Mononuclear cell (primary cell): ENCODE measurements around the gene FAM161B. TPM values are rescaled to one million over a fixed set of nuclear protein-coding genes. Genes with fewer than 3 reads are reported as not detected.
"Not testable (repeated sequence)": the region's sequence is repeated elsewhere in the genome, so short reads cannot be mapped to it uniquely, and the experiment has no call there.

Experiments used
- H3K27me3 ChIP-seq: 2 replicates; pipeline ENCODE4 v1.6.0; 2011; ENCODE audit warnings: low read length, control low read depth; ENCODE audit not compliant: insufficient read depth
- H3K4me1 ChIP-seq: 2 replicates; pipeline ENCODE4 v1.5.1; 2011; ENCODE audit warnings: mild to moderate bottlenecking, low read length, control low read depth; ENCODE audit not compliant: insufficient read depth
- H3K4me3 ChIP-seq: 2 replicates; pipeline ENCODE4 v1.5.1; 2011; ENCODE audit warnings: mild to moderate bottlenecking, low read length, moderate library complexity
- H3K9me3 ChIP-seq: 2 replicates; pipeline ENCODE4 v1.5.1; 2011; ENCODE audit warnings: low read depth, mild to moderate bottlenecking, control low read depth, low read length
- total RNA-seq: library from RNA; depleted of rRNA; stranded (reverse); fragments of >200 nt; gene quantifications from one replicate; pipeline ENCODE4 v1.2.3, GENCODE V29; 2012

FAM161B gene
- 1.0 TPM for total RNA-seq

- Histone ChIP-seq H3K9me3 (no peaks in the 10 kb centered on the region), H3K4me3 (peak within 1 kb of the TSS; percentile 93), H3K4me1 (peaks cover 15% of the 10 kb centered on the region), H3K27me3 (no peaks in the 10 kb centered on the region)
Measured at GRCh38 chr14:73949752-73950734, at the start of gene FAM161B, which contains the start of gene COQ6. Gene FAM161B, minus strand, starts transcription at chr14:73950094. Its CDS starts 68 bp downstream, at chr14:73950026. Gene COQ6, plus strand, starts transcription at chr14:73950302. Its CDS starts 31 bp downstream, at chr14:73950333.

DNA sequence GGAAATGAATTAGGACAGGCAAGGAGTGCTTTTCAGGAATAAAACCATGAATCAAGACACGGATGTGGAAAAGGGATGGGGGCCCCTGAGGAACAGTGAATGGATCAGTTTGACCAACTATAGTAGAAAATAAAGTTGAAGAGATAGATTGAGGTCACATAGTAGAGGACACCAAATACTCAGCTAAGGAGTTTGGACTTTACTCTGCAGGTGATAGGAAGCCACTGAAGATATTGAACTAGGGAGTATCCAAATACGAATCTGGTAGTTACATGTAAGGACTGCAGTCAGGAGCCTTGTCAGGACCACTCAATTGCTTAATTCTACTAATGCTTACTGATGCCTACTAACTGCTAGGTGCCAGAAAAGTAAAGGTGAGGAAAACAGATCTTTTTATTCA lies 48.8 kb upstream of the FAM161B start:
- H3K9me3 ChIP-seq = no peaks in the 10 kb centered on the region
- H3K27me3 ChIP-seq = no peaks in the 10 kb centered on the region
- no peaks in the 10 kb centered on the region for H3K4me1 ChIP-seq
- no peak overlapping the region for H3K4me3 ChIP-seq

DNA sequence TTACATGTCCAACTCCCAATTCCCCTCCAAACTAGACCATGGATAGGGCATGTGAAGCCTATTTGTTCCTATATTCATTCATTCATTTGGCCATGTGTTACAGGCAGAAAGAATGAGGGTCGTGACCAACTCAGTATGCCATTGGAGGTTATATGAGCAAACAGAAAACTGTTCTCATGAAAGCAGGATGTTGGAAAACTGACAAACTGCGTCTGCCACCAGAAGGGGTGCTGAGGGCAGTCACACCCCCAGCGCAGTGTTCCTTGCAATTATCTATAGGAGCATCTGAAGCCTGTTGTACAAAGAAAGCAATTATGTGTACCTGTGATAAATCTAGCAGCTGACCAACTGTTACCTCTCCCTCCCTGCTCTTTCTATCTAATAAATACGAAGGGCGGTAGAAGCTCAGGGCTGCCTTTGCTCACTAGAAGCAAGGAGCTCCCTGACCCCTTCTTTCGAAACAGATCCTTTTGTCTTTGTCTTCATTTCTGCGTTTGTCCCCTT lies 48.1 kb upstream of the FAM161B start:
- Histone ChIP-seq H3K27me3 (no peaks in the 10 kb centered on the region), H3K9me3 (no peaks in the 10 kb centered on the region)

GRCh38 chr14:73997108-73997943 lies 47.4 kb upstream of the FAM161B start:
- Histone ChIP-seq H3K4me3 (no peak overlapping the region), H3K9me3 (no peaks in the 10 kb centered on the region), H3K27me3 (no peaks in the 10 kb centered on the region), H3K4me1 (no peaks in the 10 kb centered on the region)

More for the DNA sequence above, 48.1 kb upstream of the FAM161B start:
- Histone ChIP-seq H3K4me1 (no peaks in the 10 kb centered on the region), H3K4me3 (no peak overlapping the region)

GRCh38 chr14:73996731-73997107 lies 46.8 kb upstream of the FAM161B start:
- H3K27me3 ChIP-seq = no peaks in the 10 kb centered on the region
- no peaks in the 10 kb centered on the region for H3K4me1 ChIP-seq
- H3K9me3 ChIP-seq = no peaks in the 10 kb centered on the region
- no peak overlapping the region for H3K4me3 ChIP-seq

GRCh38 chr14:73995977-73996378 lies 46.1 kb upstream of the FAM161B start:
- H3K9me3 ChIP-seq = no peaks in the 10 kb centered on the region

DNA sequence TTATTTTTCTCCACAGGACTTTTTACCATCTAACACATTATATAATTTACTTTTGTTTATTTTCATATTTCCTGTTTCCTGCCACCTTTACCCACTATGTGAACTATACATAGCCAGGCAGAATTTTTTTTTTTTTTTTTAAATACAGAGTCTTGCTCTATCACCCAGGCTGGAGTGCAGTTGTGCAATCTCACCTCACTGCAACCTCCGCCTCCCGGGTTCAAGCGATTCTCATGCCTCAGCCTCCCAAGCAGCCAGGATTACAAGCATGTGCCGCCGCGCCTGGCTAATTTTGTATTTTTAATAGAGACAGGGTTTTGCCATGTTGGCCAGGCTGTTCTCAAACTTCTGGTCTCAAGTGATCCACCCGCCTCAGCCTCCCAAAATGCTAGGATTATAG lies 45.0 kb upstream of the FAM161B start:
- H3K27me3 ChIP-seq, H3K9me3 ChIP-seq, H3K4me3 ChIP-seq, H3K4me1 ChIP-seq: not testable (repeated sequence)

More at GRCh38 chr14:73995977-73996378, 46.1 kb upstream of the FAM161B start:
- H3K4me1 ChIP-seq = no peaks in the 10 kb centered on the region
- no peaks in the 10 kb centered on the region for H3K27me3 ChIP-seq
- H3K4me3 ChIP-seq = no peak overlapping the region

DNA sequence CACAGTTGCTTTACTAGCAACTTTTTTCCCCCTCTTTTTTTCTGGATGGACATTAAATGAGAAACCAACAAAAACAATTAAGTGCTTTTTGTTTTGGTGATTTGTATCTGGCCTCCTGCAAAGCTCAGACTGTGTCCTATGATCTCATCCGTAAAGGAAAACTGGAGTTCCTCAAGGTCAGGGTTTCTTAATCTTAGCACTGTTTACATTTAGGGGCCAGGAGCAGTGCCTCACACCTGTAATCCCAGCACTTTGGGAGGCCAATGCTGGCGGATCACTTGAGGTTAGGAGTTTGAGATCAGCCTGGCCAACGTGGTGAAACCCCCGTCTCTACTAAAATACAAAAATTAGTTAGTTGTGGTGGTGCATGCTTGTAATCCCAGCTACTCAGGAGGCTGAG lies 41.2 kb upstream of the FAM161B start:
- no peaks in the 10 kb centered on the region for H3K9me3 ChIP-seq
- no peak overlapping the region for H3K4me3 ChIP-seq
- no peaks in the 10 kb centered on the region for H3K27me3 ChIP-seq
- H3K4me1 ChIP-seq = no peaks in the 10 kb centered on the region

DNA sequence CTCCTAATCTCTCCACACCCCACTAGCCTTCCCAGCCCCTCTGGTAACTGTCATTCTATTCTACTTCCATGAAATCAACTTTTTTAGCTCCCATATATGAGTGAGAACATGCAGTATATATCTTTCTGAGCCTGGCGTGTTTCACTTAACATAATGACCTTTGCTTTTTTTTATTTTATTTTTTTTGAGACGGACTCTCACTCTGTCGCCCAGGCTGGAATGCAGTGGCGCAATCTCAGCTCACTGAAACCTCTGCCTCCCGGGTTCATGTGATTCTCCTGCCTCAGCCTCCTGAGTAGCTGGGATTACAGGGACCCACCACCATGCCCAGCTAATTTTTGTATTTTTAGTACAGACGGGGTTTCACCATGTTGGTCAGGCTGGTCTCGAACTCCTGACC lies 38.8 kb upstream of the FAM161B start:
- H3K4me1 ChIP-seq, H3K4me3 ChIP-seq, H3K9me3 ChIP-seq, H3K27me3 ChIP-seq: not testable (repeated sequence)

- Histone ChIP-seq H3K9me3 (no peaks in the 10 kb centered on the region), H3K27me3 (no peaks in the 10 kb centered on the region), H3K4me3 (no peak overlapping the region), H3K4me1 (no peaks in the 10 kb centered on the region)
Measured at GRCh38 chr14:73988065-73988464, 38.2 kb upstream of the FAM161B start.

- Histone ChIP-seq H3K27me3 (no peaks in the 10 kb centered on the region), H3K9me3 (no peaks in the 10 kb centered on the region), H3K4me1 (no peaks in the 10 kb centered on the region), H3K4me3 (no peak overlapping the region)
Measured at GRCh38 chr14:73977896-73978295, 28.0 kb upstream of the FAM161B start.

DNA sequence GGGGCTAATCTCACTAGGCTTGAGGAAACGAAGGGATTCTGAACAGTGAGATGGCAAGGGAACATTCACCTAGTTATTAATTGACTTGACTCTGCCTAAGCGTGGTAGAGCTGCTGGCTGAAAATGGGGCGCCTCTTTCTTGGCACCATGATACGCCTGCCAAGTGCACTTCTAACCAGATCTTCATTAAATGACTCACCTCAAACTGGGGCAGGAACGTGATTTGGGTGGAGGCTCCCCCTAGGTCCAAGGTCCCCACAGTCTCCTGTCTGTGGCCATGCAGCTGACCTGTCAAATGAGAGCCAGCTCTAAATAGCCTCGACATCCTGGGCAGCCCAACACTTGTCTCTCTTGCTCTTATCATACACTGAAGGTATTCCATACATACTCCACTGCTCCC lies 26.2 kb upstream of the FAM161B start:
- Histone ChIP-seq H3K9me3 (no peaks in the 10 kb centered on the region), H3K4me1 (no peaks in the 10 kb centered on the region), H3K4me3 (no peak overlapping the region), H3K27me3 (no peaks in the 10 kb centered on the region)

- Histone ChIP-seq H3K27me3 (no peaks in the 10 kb centered on the region), H3K4me1 (no peaks in the 10 kb centered on the region), H3K4me3 (no peak overlapping the region), H3K9me3 (no peaks in the 10 kb centered on the region)
Measured at GRCh38 chr14:73973497-73973896, 23.6 kb upstream of the FAM161B start.

DNA sequence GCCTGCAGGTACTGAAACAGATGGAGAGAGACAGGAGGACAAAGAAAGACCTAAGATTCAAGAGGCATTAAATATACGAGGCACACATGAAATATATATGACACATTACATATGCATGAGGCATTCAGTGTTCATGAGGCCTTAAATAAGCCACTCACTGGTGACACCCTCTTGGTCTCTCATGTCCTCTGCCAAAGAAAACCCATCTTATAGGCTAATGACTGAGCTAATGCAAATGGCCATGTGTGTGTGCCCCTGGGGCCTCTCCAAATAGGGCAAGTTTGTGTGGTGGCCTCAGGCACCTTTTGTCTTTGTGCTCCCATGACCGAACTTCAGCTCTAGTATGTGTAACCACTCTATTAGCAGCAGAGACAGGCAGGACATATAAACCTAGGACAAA lies 19.0 kb upstream of the FAM161B start:
- Histone ChIP-seq H3K9me3 (no peaks in the 10 kb centered on the region), H3K4me1 (no peaks in the 10 kb centered on the region), H3K27me3 (no peaks in the 10 kb centered on the region), H3K4me3 (no peak overlapping the region)

- H3K4me3 ChIP-seq = no peak overlapping the region
- H3K9me3 ChIP-seq = no peaks in the 10 kb centered on the region
- H3K4me1 ChIP-seq = no peaks in the 10 kb centered on the region
- no peaks in the 10 kb centered on the region for H3K27me3 ChIP-seq
Measured at GRCh38 chr14:73965216-73965615, 15.3 kb upstream of the FAM161B start.
